Activated T-cell treated with anti-CD3 and anti-CD28 coated beads, Interleukin-2, amount 50 U/mL, for 4 hours (primary cell): ENCODE measurements around the gene AUTS2. TPM values are rescaled to one million over a fixed set of nuclear protein-coding genes. Genes with fewer than 3 reads are reported as not detected.
A peak's percentile ranks its signal among the peaks of the same experiment; 100 is the strongest.

Experiments used
- ATAC-seq, 2 donors: fragments of 200-7000 bp; cut with Tn5 transposase; one replicate each; pipeline ENCODE4 v1.10.0; 2021
- DNase-seq: peaks from one replicate; pipeline ENCODE4 v3.0.0-alpha.2; 2020
- H3K27me3 Mint-ChIP-seq: one replicate; pipeline ENCODE4 v1.8.0; 2021; ENCODE audit warnings: low read depth, mixed read lengths
- H3K36me3 Mint-ChIP-seq: one replicate; pipeline ENCODE4 v1.8.0; 2022; ENCODE audit warnings: mixed read lengths; ENCODE audit not compliant: insufficient read depth
- H3K4me1 Mint-ChIP-seq: one replicate; pipeline ENCODE4 v1.8.0; 2021; ENCODE audit warnings: low read depth, mixed read lengths
- H3K4me3 Mint-ChIP-seq: one replicate; pipeline ENCODE4 v1.8.0; 2021; ENCODE audit warnings: mild to moderate bottlenecking, moderate library complexity, mixed read lengths
- H3K9me3 Mint-ChIP-seq: one replicate; pipeline ENCODE4 v1.8.0; 2021; ENCODE audit warnings: mixed read lengths
- total RNA-seq, 3 donors: library from RNA; stranded (reverse); gene quantifications; one replicate each; pipeline ENCODE4 v1.2.1, GENCODE V29; 2021

The AUTS2 gene
- 1 to 10 TPM; 1.4 to 4.4 (median 2.8) TPM for total RNA-seq

DNA sequence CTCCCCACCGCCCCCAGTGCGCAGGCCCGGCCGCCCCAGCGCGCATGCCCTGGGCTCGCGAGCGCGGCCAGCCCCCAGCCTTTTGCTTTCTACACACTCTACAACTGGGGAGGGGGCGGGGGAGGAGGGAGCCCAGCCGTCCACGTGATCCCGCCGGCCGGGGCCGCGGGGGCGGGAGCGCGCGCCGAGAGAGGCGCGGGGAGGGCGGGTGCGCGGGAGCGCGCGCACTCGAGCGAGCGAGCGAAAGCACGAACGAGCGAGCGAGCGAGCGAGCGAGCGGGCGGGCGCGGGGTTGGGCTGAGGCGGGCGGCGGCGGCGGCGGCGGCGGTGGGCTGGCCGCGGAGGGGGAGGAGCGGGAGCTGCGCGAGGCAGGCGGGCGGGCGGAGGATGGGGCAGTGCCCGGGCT is at the start of gene AUTS2:
AUTS2 (plus strand) TSS at position 395 of the 406 bp plus-strand sequence. CDS start 1,179 bp downstream, outside the sequence.
- peaks cover 8% of the 10 kb centered on the region for H3K4me1 Mint-ChIP-seq
- peak within 1 kb of the TSS; percentile 83 for H3K4me3 Mint-ChIP-seq
- DNase-seq, result peak; percentile 26
- peaks cover 22% of the 10 kb centered on the region for H3K27me3 Mint-ChIP-seq
- no peaks in the 10 kb centered on the region for H3K36me3 Mint-ChIP-seq
- peak; percentile 75 to 76 for ATAC-seq
- H3K9me3 Mint-ChIP-seq, result no peaks in the 10 kb centered on the region

DNA sequence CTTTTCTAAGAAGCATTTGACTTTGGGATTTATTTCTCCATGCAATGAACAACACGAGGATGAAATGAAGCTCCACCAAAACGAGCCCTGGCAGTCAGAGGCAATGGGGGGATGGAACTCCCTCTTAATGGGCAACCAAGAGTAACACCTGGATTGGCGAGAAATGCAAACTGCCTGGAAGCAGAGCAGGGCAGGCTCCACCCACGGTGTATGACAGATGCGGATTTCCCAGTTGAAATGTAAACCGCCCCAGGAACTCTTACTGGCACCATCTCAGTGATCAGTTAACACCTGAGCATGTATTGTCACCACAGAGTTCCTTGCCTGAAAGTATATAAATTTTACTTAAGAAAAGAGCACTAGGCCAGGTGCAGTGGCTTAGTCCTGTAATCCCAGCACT is 47.3 kb upstream of the AUTS2 start:
- Mint-ChIP-seq H3K36me3 (no peaks in the 10 kb centered on the region), H3K4me1 (no peaks in the 10 kb centered on the region), H3K4me3 (no peak overlapping the region), H3K27me3 (no peaks in the 10 kb centered on the region), H3K9me3 (no peaks in the 10 kb centered on the region)
- ATAC-seq (no peak), DNase-seq (no peak)

DNA sequence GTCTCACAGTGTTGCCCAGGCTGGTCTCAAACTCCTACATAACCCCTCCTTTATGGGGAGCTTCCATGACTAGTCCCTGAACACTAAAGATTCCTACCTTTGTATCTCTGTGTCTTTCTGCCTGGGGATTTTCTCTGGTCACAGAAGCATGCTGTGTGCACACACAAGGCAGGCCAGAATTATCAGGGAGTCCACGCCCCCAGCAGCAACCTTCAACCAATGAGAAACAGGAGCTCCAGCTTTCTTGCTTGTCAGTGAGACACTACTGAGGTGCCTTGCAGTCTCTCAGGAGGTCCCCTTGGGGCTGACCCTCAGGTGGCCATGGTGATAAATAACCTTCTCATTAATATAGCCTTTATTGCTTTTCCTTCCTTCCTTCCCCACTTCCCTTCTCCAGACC is 45.1 kb upstream of the AUTS2 start:
- Mint-ChIP-seq H3K27me3 (no peaks in the 10 kb centered on the region), H3K9me3 (no peaks in the 10 kb centered on the region), H3K4me1 (no peaks in the 10 kb centered on the region), H3K36me3 (no peaks in the 10 kb centered on the region), H3K4me3 (no peak overlapping the region)
- ATAC-seq, result no peak
- no peak for DNase-seq

DNA sequence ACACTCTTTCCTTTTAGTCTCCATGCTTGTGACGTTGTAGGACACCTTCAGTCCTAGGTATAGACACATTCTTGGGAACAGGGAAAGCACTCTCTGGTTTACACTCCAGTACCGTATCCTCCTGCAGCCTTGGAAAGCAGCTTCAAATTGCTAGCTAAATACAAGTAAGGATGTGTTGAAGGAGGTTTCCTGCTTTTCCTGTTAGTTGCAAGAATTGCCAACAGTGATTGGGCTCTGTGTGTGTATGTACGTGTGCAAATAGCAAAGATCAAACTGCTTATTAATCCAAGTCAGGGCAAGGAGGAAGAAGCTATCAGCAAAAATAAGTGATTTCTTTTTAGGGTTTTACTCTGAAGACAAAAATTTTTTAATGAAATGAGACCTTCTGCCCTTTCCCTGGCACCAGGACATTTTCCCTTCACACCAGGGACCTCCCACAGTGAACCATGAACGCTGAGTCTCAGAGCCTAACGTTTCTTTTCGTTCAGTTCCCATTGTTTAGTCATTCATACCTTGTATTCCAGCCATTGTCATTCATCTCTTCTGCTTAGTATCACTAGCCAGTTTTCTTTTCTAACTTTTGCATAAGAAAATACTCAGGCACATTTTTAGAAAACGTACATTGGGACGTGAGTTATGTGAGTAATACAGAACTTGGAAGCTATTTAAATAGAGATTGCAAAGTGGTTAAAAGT is 36.9 kb upstream of the AUTS2 start:
- H3K9me3 Mint-ChIP-seq, result no peaks in the 10 kb centered on the region
- DNase-seq (no peak), ATAC-seq (no peak)
- no peaks in the 10 kb centered on the region for H3K4me1 Mint-ChIP-seq
- no peak overlapping the region for H3K4me3 Mint-ChIP-seq
- H3K36me3 Mint-ChIP-seq, result no peaks in the 10 kb centered on the region
- H3K27me3 Mint-ChIP-seq, result no peaks in the 10 kb centered on the region

DNA sequence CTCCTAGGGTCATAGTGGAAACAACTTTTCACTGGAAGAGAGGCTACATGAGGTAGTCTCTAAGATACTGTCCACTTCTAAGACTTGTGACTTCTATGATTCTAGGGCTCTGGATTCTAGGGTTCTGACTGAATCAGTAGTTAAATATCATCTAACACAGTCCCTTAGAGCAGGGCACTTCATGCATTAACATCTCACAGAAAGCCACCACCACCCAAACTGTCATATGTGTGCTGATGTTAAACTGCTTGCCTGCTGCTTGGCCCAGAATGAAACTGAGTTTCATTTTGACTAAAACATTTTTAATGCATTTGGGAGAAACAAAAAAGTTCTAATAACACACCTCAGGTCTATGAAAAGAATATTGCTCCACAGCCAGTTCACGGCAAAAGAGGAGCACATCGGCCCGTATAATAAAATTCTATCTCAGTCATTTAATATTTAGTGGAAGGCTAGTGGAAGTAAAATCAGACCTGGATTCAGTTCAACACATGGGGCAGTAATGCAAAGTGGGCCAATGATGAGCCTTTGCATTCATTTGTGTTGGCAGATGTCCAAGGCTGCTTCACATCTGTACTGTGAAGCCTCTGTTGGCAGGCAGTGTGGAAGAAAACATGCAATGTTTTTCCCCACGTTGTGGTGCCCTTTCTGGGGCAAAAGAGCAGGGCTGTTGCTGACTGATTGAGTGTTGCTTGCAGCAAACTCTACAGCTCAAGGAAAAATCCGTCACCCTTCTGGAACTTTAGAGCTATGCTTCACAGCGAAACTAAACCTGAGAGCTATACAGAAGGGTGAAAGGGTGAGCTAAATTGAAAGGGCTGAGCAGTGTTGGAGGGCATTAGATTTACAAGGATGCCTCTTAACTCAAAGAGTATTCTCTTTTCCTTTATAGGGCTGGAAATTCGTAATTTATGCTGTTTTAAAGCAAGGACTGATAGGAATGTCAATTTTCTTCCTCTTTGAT is 33.5 kb upstream of the AUTS2 start:
- no peaks in the 10 kb centered on the region for H3K27me3 Mint-ChIP-seq
- H3K4me1 Mint-ChIP-seq, result no peaks in the 10 kb centered on the region
- ATAC-seq (no peak), DNase-seq (no peak)
- no peak overlapping the region for H3K4me3 Mint-ChIP-seq
- H3K36me3 Mint-ChIP-seq, result no peaks in the 10 kb centered on the region
- H3K9me3 Mint-ChIP-seq, result no peaks in the 10 kb centered on the region

DNA sequence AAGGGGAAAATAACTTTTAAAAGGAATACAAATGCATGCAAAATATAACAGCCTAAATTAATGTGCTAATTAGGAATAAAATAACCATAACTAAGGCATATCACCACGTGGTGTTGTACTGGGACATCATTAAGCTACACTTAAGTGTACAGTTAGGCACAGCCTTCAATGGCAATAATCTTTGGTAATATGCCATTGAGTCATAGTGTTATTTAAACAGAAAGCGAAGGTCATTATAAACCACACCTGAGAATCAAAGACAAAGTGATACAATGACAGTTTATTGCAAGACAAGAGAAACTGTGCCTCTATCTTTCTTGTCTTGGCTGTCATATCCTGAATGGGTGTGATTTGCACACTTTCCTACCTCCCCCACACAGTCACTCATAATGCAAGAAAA is 30.5 kb upstream of the AUTS2 start:
- Mint-ChIP-seq H3K36me3 (no peaks in the 10 kb centered on the region), H3K27me3 (no peaks in the 10 kb centered on the region), H3K4me1 (no peaks in the 10 kb centered on the region), H3K4me3 (no peak overlapping the region), H3K9me3 (no peaks in the 10 kb centered on the region)
- ATAC-seq (no peak), DNase-seq (no peak)

DNA sequence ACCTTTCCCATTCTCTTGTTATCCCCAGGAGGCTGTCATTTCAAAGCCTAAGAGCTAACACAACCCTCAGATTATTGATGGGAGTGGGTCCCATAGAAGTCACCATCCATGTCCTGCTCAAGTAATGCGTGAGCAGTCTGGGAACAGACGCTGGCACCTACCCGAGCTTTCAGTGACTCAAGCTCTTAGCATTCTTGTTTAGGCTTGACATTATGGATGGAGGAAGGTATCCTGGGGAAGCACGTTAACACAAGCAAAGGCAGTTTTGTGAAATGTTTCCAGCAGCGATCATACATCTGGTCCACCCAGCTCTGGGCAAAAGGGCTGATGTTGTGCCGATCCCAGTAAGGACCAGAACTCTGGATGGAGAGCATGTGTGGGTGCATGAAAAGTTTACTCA is 30.0 kb upstream of the AUTS2 start:
- Mint-ChIP-seq H3K27me3 (no peaks in the 10 kb centered on the region), H3K36me3 (no peaks in the 10 kb centered on the region), H3K4me3 (no peak overlapping the region), H3K4me1 (no peaks in the 10 kb centered on the region), H3K9me3 (no peaks in the 10 kb centered on the region)
- ATAC-seq (no peak), DNase-seq (no peak)

DNA sequence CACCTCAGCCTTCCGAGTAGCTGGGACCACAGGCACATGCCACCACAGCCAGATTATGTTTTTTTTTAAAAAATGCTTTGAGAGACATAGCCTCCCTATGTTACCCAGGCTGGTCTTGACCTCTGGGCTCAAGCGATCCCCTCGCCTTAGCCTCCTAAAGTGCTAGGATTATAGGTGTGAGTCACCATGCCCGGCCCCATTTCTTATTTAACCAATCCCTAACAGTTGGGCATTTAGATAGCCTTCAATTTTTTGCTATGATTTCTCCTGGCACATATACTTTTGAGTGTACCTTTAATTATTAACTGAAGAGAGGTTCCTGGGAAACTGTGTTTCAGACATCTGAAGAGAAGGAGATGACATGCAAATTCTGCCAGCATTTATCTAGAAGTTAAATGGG is 22.6 kb upstream of the AUTS2 start:
- H3K36me3 Mint-ChIP-seq, result no peaks in the 10 kb centered on the region
- DNase-seq (no peak), ATAC-seq (no peak)
- H3K9me3 Mint-ChIP-seq, result no peaks in the 10 kb centered on the region
- no peak overlapping the region for H3K4me3 Mint-ChIP-seq
- no peaks in the 10 kb centered on the region for H3K27me3 Mint-ChIP-seq
- H3K4me1 Mint-ChIP-seq, result no peaks in the 10 kb centered on the region

DNA sequence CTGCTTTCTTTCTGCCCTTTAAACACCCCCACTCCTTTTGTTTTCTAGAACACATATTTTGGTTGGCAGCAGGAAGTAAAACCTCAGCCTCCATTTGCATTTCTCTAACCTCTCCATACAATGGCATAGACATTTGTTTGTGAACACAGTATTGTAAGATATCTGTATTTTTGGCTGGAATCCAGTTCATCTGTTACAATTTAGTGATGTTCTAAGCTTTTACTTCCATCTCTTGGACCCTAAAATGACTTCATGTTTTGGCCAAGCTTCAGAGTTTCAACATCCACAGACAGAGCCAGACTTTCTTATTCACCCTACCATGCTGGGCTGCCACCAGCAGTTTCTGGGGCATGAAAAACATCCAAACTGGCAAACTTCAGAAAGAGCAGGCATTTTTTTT is 21.1 kb upstream of the AUTS2 start:
- H3K9me3 Mint-ChIP-seq, result no peaks in the 10 kb centered on the region
- no peak overlapping the region for H3K4me3 Mint-ChIP-seq
- DNase-seq, result no peak
- no peak for ATAC-seq
- H3K36me3 Mint-ChIP-seq, result no peaks in the 10 kb centered on the region
- H3K4me1 Mint-ChIP-seq, result no peaks in the 10 kb centered on the region
- H3K27me3 Mint-ChIP-seq, result no peaks in the 10 kb centered on the region

DNA sequence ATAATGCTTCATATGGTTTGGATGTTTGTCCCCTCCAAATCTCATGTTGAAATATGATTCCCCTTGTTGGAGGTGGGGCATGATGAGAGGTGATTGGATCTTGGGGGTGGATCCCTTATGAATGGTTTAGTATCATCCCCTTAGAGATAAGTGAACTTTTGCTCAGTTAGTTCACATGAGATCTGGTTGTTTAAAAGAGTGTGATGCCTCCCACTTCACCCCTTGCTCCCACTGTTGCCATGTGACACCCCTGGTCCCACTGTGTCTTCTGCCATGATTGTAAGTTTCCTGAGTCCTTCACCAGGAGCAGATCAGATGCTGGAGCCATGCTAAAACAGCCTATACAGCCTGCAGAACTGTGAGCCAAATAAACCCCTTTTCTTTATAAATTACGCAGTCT is 13.1 kb upstream of the AUTS2 start:
- H3K27me3 Mint-ChIP-seq, result peaks cover 2% of the 10 kb centered on the region
- H3K9me3 Mint-ChIP-seq, result no peaks in the 10 kb centered on the region
- no peaks in the 10 kb centered on the region for H3K4me1 Mint-ChIP-seq
- DNase-seq (no peak), ATAC-seq (no peak)
- no peak overlapping the region for H3K4me3 Mint-ChIP-seq
- no peaks in the 10 kb centered on the region for H3K36me3 Mint-ChIP-seq

DNA sequence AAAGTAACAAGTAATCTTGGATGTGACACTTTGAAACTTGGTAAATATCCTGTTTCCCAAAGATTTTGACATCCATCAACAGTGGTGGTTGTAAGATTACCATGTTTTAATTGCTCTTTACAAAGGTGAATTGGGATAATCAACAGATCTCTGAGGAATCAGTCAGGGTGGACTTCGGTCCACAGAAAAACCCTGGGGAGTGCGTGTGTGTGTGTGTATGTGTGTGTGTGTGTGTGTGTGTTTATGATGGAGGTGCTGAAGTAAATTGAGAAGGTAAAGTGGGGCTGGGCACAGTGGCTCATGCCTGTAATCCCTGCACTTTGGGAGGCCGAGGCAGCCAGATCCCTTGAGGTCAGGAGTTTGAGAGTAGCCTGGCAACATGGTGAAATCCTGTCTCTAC is 12.0 kb upstream of the AUTS2 start:
- H3K4me1 Mint-ChIP-seq, result no peaks in the 10 kb centered on the region
- H3K36me3 Mint-ChIP-seq, result no peaks in the 10 kb centered on the region
- DNase-seq (no peak), ATAC-seq (no peak)
- peaks cover 2% of the 10 kb centered on the region for H3K27me3 Mint-ChIP-seq
- no peak overlapping the region for H3K4me3 Mint-ChIP-seq
- H3K9me3 Mint-ChIP-seq, result no peaks in the 10 kb centered on the region

DNA sequence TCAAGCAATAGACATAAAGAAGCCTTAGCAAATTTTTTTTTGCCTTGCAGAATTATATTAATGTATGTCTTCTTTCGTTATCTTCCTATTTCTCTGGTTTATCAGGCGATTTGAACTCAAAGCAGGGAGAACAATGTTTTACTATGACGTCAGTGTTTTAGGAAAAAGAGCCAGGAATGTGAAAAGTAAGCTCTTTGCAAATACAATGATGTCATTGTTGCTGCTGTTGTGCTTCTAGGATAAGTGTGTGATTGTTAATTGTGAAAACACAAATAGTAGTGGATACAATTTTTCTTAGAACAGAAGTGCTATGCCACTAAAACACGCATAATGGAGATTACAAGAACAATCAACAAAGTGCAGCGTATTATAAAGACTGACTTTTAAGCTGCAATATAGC is 9.5 kb upstream of the AUTS2 start:
- Mint-ChIP-seq H3K9me3 (no peaks in the 10 kb centered on the region), H3K36me3 (no peaks in the 10 kb centered on the region), H3K27me3 (peaks cover 2% of the 10 kb centered on the region), H3K4me1 (no peaks in the 10 kb centered on the region), H3K4me3 (no peak overlapping the region)
- ATAC-seq (no peak), DNase-seq (no peak)

DNA sequence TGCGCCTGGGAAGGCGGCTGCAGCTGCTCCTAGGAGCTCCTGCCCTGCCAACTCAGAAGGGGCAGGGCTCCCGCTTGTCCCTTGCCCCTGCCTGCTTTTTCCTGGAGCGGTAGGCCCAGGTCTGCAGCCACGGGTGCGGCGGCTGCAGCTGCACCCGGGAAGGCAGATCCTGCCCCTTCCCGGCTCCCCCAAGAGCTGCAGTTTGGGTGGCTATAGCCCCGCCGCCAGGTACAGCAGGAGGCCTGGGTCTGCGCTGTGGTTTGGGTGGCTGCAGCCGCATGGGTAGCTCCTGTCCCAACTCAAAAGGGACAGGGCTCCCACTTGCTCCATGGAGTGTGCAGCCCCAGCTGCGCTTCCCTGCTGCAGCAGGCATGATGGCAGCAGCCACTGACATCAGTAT is 6.5 kb upstream of the AUTS2 start:
- Mint-ChIP-seq H3K9me3 (no peaks in the 10 kb centered on the region), H3K4me1 (peaks cover under 1% of the 10 kb centered on the region), H3K27me3 (peaks cover 7% of the 10 kb centered on the region), H3K36me3 (no peaks in the 10 kb centered on the region), H3K4me3 (no peak overlapping the region)
- ATAC-seq (no peak), DNase-seq (no peak)

DNA sequence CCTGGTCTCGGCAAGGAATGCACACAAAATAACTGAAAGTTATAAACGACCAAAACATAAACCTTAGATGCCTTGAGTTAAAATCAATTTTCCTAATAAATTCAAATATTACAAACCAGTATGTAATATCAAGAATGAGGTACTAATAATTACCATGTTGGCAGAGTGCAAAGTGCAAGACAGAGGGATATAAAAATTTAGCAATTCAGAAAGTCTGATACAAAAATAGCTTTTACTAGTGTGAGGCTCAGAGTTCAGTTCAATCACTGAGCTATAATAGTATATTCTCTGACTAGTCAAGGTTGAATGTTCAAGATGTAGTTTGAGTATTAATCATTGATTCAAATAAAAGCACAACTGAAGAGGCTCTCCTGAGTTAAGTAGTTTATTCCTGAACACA is 4.8 kb upstream of the AUTS2 start:
- peaks cover 11% of the 10 kb centered on the region for H3K27me3 Mint-ChIP-seq
- H3K9me3 Mint-ChIP-seq, result no peaks in the 10 kb centered on the region
- no peaks in the 10 kb centered on the region for H3K36me3 Mint-ChIP-seq
- no peak for DNase-seq
- no peak overlapping the region for H3K4me3 Mint-ChIP-seq
- peaks cover 2% of the 10 kb centered on the region for H3K4me1 Mint-ChIP-seq
- no peak for ATAC-seq

DNA sequence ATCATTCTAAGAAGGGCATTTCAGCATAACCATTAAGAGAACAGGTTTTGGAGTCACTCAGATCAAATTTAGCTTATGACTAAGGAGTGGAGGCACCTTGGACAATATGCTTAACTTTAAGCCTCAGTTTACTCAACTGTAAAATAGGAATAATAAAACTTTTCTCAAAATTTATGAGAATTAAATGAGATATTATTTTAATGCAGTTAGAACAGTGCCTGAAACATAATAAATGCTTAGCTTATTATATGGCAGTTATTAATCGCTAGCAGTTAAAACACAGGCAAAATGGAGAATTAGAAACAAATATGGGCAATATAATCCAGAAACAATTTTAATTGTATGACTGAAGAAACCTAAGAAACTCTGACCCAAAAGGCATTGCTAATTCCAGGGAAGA is 2.9 kb upstream of the AUTS2 start:
- no peaks in the 10 kb centered on the region for H3K9me3 Mint-ChIP-seq
- H3K36me3 Mint-ChIP-seq, result no peaks in the 10 kb centered on the region
- peaks cover 22% of the 10 kb centered on the region for H3K27me3 Mint-ChIP-seq
- ATAC-seq (no peak), DNase-seq (no peak)
- H3K4me3 Mint-ChIP-seq, result no peak overlapping the region
- H3K4me1 Mint-ChIP-seq, result peaks cover 8% of the 10 kb centered on the region
